ENCODE data around the gene DNAH5. TPM values are rescaled to one million over a fixed set of nuclear protein-coding genes. Genes with fewer than 3 reads are reported as not detected.

The DNAH5 gene
- total RNA-seq, 6 donors from 2014 or later: 5.0 to 47.3 (median 10.7) TPM

GRCh38 chr5:13956471-13956870, 12.0 kb upstream of the DNAH5 start:
- TF ChIP-seq EP300 (IDR thresholded peaks at IDR 0.05): no peak
- no peak for TF ChIP-seq POLR2A (IDR thresholded peaks at IDR 0.05)
- TF ChIP-seq, protein P1, sequence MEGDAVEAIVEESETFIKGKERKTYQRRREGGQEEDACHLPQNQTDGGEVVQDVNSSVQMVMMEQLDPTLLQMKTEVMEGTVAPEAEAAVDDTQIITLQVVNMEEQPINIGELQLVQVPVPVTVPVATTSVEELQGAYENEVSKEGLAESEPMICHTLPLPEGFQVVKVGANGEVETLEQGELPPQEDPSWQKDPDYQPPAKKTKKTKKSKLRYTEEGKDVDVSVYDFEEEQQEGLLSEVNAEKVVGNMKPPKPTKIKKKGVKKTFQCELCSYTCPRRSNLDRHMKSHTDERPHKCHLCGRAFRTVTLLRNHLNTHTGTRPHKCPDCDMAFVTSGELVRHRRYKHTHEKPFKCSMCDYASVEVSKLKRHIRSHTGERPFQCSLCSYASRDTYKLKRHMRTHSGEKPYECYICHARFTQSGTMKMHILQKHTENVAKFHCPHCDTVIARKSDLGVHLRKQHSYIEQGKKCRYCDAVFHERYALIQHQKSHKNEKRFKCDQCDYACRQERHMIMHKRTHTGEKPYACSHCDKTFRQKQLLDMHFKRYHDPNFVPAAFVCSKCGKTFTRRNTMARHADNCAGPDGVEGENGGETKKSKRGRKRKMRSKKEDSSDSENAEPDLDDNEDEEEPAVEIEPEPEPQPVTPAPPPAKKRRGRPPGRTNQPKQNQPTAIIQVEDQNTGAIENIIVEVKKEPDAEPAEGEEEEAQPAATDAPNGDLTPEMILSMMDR (IDR thresholded peaks at IDR 0.05): no peak
- no peak for TF ChIP-seq POLR2AphosphoS5 (IDR thresholded peaks at IDR 0.05)
- Histone ChIP-seq H3K36me3 (no peaks in the 10 kb centered on the region), H3K27ac (no peak overlapping the region), H3K27me3 (no peaks in the 10 kb centered on the region), H3K4me1 (no peaks in the 10 kb centered on the region), H3K4me3 (no peak overlapping the region), H3K9me3 (no peaks in the 10 kb centered on the region)
- no peak for ATAC-seq (ENCODE audit: low FRiP score in 2 of 2)
- 71 to 84% methylated on average over 3 of the region's 3 CpGs for WGBS, 2 donors
- no peak for DNase-seq

DNA sequence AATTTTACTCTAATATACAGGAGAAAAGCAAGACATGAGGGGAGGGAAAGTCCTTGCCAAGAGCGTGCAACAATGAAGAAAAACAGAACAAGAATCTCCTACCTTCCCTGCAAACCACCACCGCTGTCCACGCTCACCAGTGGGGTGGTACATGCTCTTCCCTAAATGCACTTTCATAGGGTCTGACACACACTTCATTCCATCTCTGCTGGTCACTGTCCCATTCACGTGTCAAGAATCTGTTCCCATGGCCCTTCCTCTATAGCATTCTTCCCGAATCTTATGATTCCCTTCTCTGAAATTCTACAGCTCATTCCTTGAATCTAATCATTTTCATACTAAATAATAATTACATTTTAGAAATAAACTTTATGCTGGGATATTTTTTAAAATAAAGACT, 11.4 kb upstream of the DNAH5 start:
- Histone ChIP-seq H3K27me3 (no peaks in the 10 kb centered on the region), H3K4me3 (no peak overlapping the region), H3K36me3 (no peaks in the 10 kb centered on the region), H3K4me1 (no peaks in the 10 kb centered on the region), H3K27ac (no peak overlapping the region), H3K9me3 (no peaks in the 10 kb centered on the region)
- 81 to 94% methylated on average over 5 of the region's 5 CpGs for WGBS, 2 donors
- no peak for TF ChIP-seq EP300 (IDR thresholded peaks at IDR 0.05)
- TF ChIP-seq, protein P1 (IDR thresholded peaks at IDR 0.05): no peak
- no peak for TF ChIP-seq POLR2AphosphoS5 (IDR thresholded peaks at IDR 0.05)
- no peak for TF ChIP-seq POLR2A (IDR thresholded peaks at IDR 0.05)
- no peak for DNase-seq
- ATAC-seq (ENCODE audit: low FRiP score in 2 of 2): no peak

GRCh38 chr5:13946111-13946510, 1.6 kb upstream of the DNAH5 start:
- Histone ChIP-seq H3K9me3 (no peaks in the 10 kb centered on the region), H3K4me1 (no peaks in the 10 kb centered on the region), H3K4me3 (no peak overlapping the region), H3K27me3 (no peaks in the 10 kb centered on the region), H3K27ac (no peak overlapping the region), H3K36me3 (no peaks in the 10 kb centered on the region)
- TF ChIP-seq, protein P1 (IDR thresholded peaks at IDR 0.05): no peak
- TF ChIP-seq EP300 (IDR thresholded peaks at IDR 0.05) (no peak), POLR2AphosphoS5 (IDR thresholded peaks at IDR 0.05) (no peak), POLR2A (IDR thresholded peaks at IDR 0.05) (no peak)
- DNase-seq (no peak), ATAC-seq (ENCODE audit: low FRiP score in 2 of 2) (no peak)
- WGBS, 2 donors: 91 to 92% methylated on average over 10 of the region's 10 CpGs

GRCh38 chr5:13945271-13945670, 783 bp upstream of the DNAH5 start:
- 92 to 93% methylated on average over 3 of the region's 3 CpGs for WGBS, 2 donors

GRCh38 chr5:13943676-13944075, 812 bp downstream of the DNAH5 start:
- Histone ChIP-seq H3K36me3 (no peaks in the 10 kb centered on the region), H3K4me1 (no peaks in the 10 kb centered on the region), H3K4me3 (no peak overlapping the region), H3K27ac (no peak overlapping the region), H3K27me3 (no peaks in the 10 kb centered on the region), H3K9me3 (no peaks in the 10 kb centered on the region)
- no peak for DNase-seq
- WGBS, 2 donors: 44 to 46% methylated on average over 1 of the region's 1 CpG
- TF ChIP-seq, protein P1 (IDR thresholded peaks at IDR 0.05): no peak
- TF ChIP-seq EP300 (IDR thresholded peaks at IDR 0.05) (no peak), POLR2A (IDR thresholded peaks at IDR 0.05) (no peak), POLR2AphosphoS5 (IDR thresholded peaks at IDR 0.05) (no peak)
- ATAC-seq (ENCODE audit: low FRiP score in 2 of 2): no peak

More at GRCh38 chr5:13945271-13945670, 783 bp upstream of the DNAH5 start:
- H3K4me1 ChIP-seq: no peaks in the 10 kb centered on the region
- ATAC-seq (ENCODE audit: low FRiP score in 2 of 2) (no peak), DNase-seq (no peak)
- H3K9me3 ChIP-seq: no peaks in the 10 kb centered on the region
- no peak overlapping the region for H3K27ac ChIP-seq
- no peaks in the 10 kb centered on the region for H3K27me3 ChIP-seq
- TF ChIP-seq EP300 (IDR thresholded peaks at IDR 0.05) (no peak), POLR2AphosphoS5 (IDR thresholded peaks at IDR 0.05) (no peak), POLR2A (IDR thresholded peaks at IDR 0.05) (no peak)
- TF ChIP-seq, protein P1 (IDR thresholded peaks at IDR 0.05): no peak
- no peaks in the 10 kb centered on the region for H3K36me3 ChIP-seq
- H3K4me3 ChIP-seq: no peak overlapping the region
